Measurements from ENCODE around the gene PCDHGB7.
"Not testable (repeated sequence)": the region's sequence is repeated elsewhere in the genome, so short reads cannot be mapped to it uniquely, and the experiment has no call there.

The PCDHGB7 gene

DNA sequence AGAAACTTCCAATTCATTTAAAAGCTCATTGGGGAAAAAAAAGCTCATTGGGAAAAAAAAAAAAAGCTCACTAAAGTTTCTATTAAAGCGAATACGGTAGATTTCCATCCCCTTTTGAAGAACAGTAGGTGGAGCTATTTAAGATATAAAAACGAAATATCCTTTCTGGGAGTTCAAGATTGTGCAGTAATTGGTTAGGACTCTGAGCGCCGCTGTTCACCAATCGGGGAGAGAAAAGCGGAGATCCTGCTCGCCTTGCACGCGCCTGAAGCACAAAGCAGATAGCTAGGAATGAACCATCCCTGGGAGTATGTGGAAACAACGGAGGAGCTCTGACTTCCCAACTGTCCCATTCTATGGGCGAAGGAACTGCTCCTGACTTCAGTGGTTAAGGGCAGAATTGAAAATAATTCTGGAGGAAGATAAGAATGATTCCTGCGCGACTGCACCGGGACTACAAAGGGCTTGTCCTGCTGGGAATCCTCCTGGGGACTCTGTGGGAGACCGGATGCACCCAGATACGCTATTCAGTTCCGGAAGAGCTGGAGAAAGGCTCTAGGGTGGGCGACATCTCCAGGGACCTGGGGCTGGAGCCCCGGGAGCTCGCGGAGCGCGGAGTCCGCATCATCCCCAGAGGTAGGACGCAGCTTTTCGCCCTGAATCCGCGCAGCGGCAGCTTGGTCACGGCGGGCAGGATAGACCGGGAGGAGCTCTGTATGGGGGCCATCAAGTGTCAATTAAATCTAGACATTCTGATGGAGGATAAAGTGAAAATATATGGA is 13.0 kb downstream of the PCDHGB7 start, which contains the start of gene PCDHGA12:
TSS of gene PCDHGA12 (plus strand) at position 176 of the 782 bp plus-strand sequence. CDS start at position 429, 253 bp downstream.
- DNase-seq (ENCODE audit: low read depth): no peak

DNA sequence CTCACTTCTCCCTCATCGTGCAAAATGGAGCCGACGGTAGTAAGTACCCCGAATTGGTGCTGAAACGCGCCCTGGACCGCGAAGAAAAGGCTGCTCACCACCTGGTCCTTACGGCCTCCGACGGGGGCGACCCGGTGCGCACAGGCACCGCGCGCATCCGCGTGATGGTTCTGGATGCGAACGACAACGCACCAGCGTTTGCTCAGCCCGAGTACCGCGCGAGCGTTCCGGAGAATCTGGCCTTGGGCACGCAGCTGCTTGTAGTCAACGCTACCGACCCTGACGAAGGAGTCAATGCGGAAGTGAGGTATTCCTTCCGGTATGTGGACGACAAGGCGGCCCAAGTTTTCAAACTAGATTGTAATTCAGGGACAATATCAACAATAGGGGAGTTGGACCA is 13.8 kb downstream of the PCDHGB7 start:
- no peak for DNase-seq (ENCODE audit: low read depth)

DNA sequence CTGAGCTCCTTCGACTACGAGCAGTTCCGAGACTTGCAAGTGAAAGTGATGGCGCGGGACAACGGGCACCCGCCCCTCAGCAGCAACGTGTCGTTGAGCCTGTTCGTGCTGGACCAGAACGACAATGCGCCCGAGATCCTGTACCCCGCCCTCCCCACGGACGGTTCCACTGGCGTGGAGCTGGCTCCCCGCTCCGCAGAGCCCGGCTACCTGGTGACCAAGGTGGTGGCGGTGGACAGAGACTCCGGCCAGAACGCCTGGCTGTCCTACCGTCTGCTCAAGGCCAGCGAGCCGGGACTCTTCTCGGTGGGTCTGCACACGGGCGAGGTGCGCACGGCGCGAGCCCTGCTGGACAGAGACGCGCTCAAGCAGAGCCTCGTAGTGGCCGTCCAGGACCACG is 14.8 kb downstream of the PCDHGB7 start:
- not testable (repeated sequence) for DNase-seq (ENCODE audit: low read depth)

DNA sequence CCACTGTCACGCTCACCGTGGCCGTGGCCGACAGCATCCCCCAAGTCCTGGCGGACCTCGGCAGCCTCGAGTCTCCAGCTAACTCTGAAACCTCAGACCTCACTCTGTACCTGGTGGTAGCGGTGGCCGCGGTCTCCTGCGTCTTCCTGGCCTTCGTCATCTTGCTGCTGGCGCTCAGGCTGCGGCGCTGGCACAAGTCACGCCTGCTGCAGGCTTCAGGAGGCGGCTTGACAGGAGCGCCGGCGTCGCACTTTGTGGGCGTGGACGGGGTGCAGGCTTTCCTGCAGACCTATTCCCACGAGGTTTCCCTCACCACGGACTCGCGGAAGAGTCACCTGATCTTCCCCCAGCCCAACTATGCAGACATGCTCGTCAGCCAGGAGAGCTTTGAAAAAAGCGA is 15.2 kb downstream of the PCDHGB7 start:
- not testable (repeated sequence) for DNase-seq (ENCODE audit: low read depth)

DNA sequence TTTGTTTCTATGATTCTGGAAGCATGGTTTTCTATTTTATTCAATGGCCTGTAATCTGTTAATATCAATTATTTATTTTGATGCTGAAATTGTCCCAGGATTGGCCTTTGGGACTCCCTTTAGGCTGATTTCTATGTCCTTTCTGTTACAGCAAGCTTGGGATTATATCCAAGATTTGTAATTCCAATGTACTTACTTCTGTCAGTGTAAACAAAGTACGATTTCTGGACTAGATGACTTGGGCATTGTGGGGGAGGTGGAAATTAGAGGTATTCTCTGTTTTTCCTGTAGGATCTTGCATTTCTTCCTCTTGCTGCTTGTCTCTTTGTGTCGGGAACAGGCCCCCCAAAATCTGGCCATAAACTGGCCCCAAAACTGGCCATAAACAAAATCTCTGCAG is 16.5 kb downstream of the PCDHGB7 start:
- no peak for DNase-seq (ENCODE audit: low read depth)

DNA sequence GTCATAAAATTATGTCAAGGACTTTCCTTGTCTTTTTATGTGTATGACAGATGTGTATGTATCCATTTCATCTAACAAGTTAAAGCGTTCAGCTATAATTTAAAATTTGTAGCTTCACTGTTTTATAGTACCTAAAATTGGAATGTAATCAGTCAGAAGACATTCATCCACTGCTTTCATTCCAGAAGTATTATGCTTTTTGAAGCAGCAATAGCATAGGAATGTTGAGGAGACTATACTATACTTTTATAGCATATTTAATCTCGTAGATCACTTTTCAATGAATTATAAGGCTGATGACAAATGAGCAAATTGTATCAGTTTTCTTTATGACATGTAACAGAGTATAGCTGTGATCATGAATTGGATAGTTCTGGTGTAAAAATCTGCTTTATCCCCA is 19.7 kb downstream of the PCDHGB7 start:
- DNase-seq (ENCODE audit: low read depth): no peak

DNA sequence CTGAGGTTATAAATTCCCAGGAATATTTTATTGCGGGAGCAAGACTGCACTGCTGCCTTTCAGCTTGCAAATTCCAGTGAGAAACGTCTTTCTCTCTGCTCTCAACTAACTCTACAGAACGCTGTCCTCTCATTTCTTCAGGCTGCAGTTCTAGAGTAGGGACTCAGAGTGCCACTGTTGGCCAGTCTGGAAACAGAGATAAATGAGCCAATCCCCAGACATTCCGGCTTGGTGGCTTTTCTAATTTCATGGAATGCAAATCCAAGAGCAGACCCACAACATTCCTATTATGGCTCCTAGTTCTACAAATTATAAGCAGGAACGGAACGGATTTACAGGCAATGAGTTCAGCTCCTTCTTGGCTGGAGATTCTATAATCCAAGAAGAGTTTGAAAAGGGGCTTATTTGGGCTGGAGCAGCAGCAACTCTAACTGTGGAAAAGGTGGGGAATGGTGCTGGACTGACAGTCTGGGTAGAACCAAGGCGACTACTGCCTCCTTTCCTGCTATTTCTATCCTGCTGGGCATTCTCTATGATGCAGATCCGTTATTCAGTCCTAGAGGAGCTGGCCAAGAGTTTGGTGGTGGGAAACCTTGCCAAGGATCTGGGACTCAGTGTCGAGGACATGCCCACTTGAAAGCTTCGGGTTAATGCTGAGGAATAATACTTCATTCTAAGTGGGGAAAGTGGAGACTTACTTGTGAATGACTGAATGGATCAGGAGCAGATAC is 22.1 kb downstream of the PCDHGB7 start:
- DNase-seq (ENCODE audit: low read depth): no peak

DNA sequence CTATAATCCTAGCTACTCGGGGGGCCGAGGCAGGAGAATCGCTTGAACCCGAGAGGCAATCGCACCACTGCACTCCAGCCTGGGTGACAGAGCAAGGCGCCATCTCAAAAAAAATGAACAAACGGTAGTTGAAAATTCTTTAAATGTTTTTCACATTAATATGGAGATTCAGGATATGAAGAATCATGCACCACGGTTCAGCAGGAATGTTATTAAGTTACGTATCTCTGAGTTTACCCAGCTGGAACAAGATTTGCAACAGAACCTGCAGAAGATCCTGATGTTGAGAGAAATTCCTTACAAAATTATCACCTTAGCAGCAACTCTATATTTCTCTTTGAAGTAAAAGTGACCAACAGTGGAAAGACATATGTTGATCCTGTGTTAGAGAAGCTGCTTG is 22.9 kb downstream of the PCDHGB7 start:
- no peak for DNase-seq (ENCODE audit: low read depth)

DNA sequence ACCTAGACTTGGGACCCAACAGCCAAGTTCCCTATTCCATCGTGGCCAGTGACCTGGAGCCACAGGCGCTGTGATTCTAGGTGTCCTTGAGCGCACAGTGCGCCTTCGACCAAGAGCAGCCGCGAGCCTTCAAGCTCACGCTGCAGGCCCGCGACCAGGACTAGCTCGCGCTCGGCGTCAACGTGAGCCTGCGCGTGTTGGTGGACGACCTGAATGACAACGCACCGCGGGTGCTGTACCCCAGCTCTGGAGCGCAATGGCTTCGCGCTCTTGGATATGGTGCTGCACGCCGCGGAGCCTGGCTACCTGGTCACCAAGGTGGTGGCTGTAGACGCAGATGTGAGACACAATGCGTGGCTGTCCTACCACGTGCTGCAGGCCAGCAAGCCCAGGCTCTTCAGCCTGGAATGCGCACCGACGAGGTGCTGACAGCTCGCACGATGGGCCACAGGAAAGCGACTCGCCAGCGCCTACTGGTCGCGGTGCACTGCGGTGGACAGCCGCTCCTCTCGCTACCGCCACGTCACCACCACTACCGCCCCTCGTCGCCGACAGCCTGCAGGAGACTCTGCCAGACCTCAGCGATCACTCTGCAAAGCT is 24.2 kb downstream of the PCDHGB7 start:
- no peak for DNase-seq (ENCODE audit: low read depth)

DNA sequence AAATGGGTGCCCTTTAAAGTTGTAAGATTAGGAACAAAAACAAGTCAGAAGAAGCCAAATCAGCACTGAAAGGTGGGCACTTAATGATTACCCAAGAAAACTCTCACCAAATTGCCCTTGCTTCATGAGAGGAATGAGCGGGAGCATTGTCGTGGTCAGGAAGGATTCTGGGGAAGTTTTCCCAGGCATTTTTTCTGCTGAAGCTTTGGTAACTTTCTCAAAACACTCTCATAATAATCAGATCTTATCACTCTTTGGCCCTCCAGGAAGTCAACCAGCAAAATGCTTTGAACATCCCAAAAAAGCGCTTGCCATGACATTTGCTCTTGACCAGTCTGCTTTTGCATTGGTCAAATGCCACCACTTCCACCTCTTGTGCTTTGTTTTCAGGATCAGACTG is 47.9 kb downstream of the PCDHGB7 start:
- DNase-seq (ENCODE audit: low read depth): no peak

All from T-helper 22 cell (primary cell).